HG02610 (cell line): ENCODE measurements around the gene CLUH.

Experiments used
- ATAC-seq: cut with Tn5 transposase; IDR thresholded peaks from one replicate; pipeline ENCODE4 v1.9.1; 2021; ENCODE audit warnings: mild to moderate bottlenecking, moderate library complexity; ENCODE audit not compliant: unreplicated experiment

The CLUH gene

GRCh38 chr17:2722611-2723010 lies 11.0 kb upstream of the CLUH start:
- ATAC-seq, result no peak

- no peak for ATAC-seq
Observed at GRCh38 chr17:2721603-2722002, 10.0 kb upstream of the CLUH start.

GRCh38 chr17:2719861-2720260 lies 8.3 kb upstream of the CLUH start:
- no peak for ATAC-seq

GRCh38 chr17:2718150-2718938 lies 6.8 kb upstream of the CLUH start:
- no peak for ATAC-seq

- no peak for ATAC-seq
Observed at GRCh38 chr17:2716649-2717048, 5.1 kb upstream of the CLUH start.

GRCh38 chr17:2713881-2714280 lies 2.3 kb upstream of the CLUH start:
- ATAC-seq, result no peak

- ATAC-seq, result no peak
Observed at GRCh38 chr17:2712300-2713043, 908 bp upstream of the CLUH start.

- ATAC-seq, result peak; percentile 13
Observed at GRCh38 chr17:2710803-2711607, 559 bp downstream of the CLUH start.

- no peak for ATAC-seq
Observed at GRCh38 chr17:2710071-2710802, 1.3 kb downstream of the CLUH start.

GRCh38 chr17:2709183-2709661 lies 2.3 kb downstream of the CLUH start:
- no peak for ATAC-seq

- no peak for ATAC-seq
Observed at GRCh38 chr17:2708585-2709182, 2.9 kb downstream of the CLUH start.

- ATAC-seq, result no peak
Observed at GRCh38 chr17:2707721-2708584, 3.6 kb downstream of the CLUH start.

GRCh38 chr17:2706911-2707510 lies 4.6 kb downstream of the CLUH start:
- no peak for ATAC-seq

- ATAC-seq, result no peak
Observed at GRCh38 chr17:2705888-2706795, 5.4 kb downstream of the CLUH start.

- ATAC-seq, result no peak
Observed at GRCh38 chr17:2705263-2705662, 6.3 kb downstream of the CLUH start.

GRCh38 chr17:2704890-2705248 lies 6.7 kb downstream of the CLUH start:
- ATAC-seq, result no peak

- ATAC-seq, result no peak
Observed at GRCh38 chr17:2704031-2704889, 7.3 kb downstream of the CLUH start.
